ENCODE results near the gene BTBD19.
"Not testable (repeated sequence)": the region's sequence is repeated elsewhere in the genome, so short reads cannot be mapped to it uniquely, and the experiment has no call there.

Gene BTBD19

GRCh38 chr1:44806704-44807363, 1.5 kb upstream of the BTBD19 start, which contains the start of gene DYNLT4:
DYNLT4 (minus strand) TSS chr1:44807351; CDS start chr1:44806668, 683 bp downstream.
- DNase-seq (ENCODE audit: low read depth), result no peak
- no peak within 1 kb of the TSS for H3K4me3 ChIP-seq (ENCODE audit: low read depth, low read length)
- TF ChIP-seq CTCF (IDR thresholded peaks at IDR 0.05; ENCODE audit: low read depth, low read length, missing control alignments), result no peak

GRCh38 chr1:44807364-44808062, 810 bp upstream of the BTBD19 start:
- no peak for TF ChIP-seq CTCF (IDR thresholded peaks at IDR 0.05; ENCODE audit: low read depth, low read length, missing control alignments)
- DNase-seq (ENCODE audit: low read depth), result peak; percentile 78
- no peak overlapping the region for H3K4me3 ChIP-seq (ENCODE audit: low read depth, low read length)

GRCh38 chr1:44808938-44809917, 905 bp downstream of the BTBD19 start:
- no peak overlapping the region; the same call in 1 of the 2 replicates for H3K4me3 ChIP-seq (ENCODE audit: low read depth, low read length)
- TF ChIP-seq CTCF (IDR thresholded peaks at IDR 0.05; ENCODE audit: low read depth, low read length, missing control alignments), result no peak
- peak; percentile 92 for DNase-seq (ENCODE audit: low read depth)

GRCh38 chr1:44810101-44810761, 1.9 kb downstream of the BTBD19 start:
- no peak for DNase-seq (ENCODE audit: low read depth)
- no peak overlapping the region for H3K4me3 ChIP-seq (ENCODE audit: low read depth, low read length)
- TF ChIP-seq CTCF (IDR thresholded peaks at IDR 0.05; ENCODE audit: low read depth, low read length, missing control alignments), result no peak

- not testable (repeated sequence) for DNase-seq (ENCODE audit: low read depth); H3K4me3 ChIP-seq (ENCODE audit: low read depth, low read length)
Observed at GRCh38 chr1:44810762-44811105, 2.4 kb downstream of the BTBD19 start.

GRCh38 chr1:44811234-44811633, 2.9 kb downstream of the BTBD19 start:
- H3K4me3 ChIP-seq (ENCODE audit: low read depth, low read length), result no peak overlapping the region
- no peak for TF ChIP-seq CTCF (IDR thresholded peaks at IDR 0.05; ENCODE audit: low read depth, low read length, missing control alignments)
- no peak for DNase-seq (ENCODE audit: low read depth)
